B cell (primary cell): Measurements from ENCODE around the gene PTBP3. TPM values are rescaled to one million over a fixed set of nuclear protein-coding genes. Genes with fewer than 3 reads are reported as not detected.

Experiments used
- ATAC-seq: fragments of 200-7000 bp; cut with Tn5 transposase; one replicate; pipeline ENCODE4 v1.10.0; 2021; ENCODE audit warnings: low read depth, mild to moderate bottlenecking, moderate number of reproducible peaks, moderate library complexity
- CTCF ChIA-PET: fragments of 350-600 bp; sonication (Branson Sonifier 250); formaldehyde crosslinking; loops from one replicate; lab custom pipeline; 2021; ENCODE audit warnings: antibody characterized with exemption, inconsistent platforms; lab: Charles Lee
- POLR2A ChIA-PET: fragments of 350-600 bp; sonication (Branson Sonifier 250); formaldehyde crosslinking; loops from one replicate; lab custom pipeline; 2021; ENCODE audit warnings: antibody characterized with exemption; lab: Charles Lee
- DNase-seq: peaks from one replicate; pipeline ENCODE4 v3.0.0; 2013
- H2AFZ ChIP-seq: 2 replicates; pipeline ENCODE4 v1.6.1; 2012; ENCODE audit warnings: mild to moderate bottlenecking, low read depth, low read length; ENCODE audit not compliant: insufficient read depth, poor library complexity, severe bottlenecking
- H3K27ac ChIP-seq, 2 donors: 1 replicate in 1 of 2; 2 replicates in 1 of 2; pipeline ENCODE4 v1.5.1; 2012 to 2013; ENCODE audit warnings: low read length in 2 of 2, mild to moderate bottlenecking in 2 of 2, moderate library complexity in 1 of 2
- H3K27me3 ChIP-seq, 4 experiments: fragments of 200-600 bp in 1 of 4; sonication (generic) in 1 of 4; replicated peaks in 1 of 4; 1 replicate in 2 of 4; 2 replicates in 2 of 4; pipeline versions ENCODE4 v1.6.1 to v1.7.0; 2013 to 2016; ENCODE audit warnings: low read length in 3 of 4, mild to moderate bottlenecking in 2 of 4, mixed read lengths in 1 of 4, moderate library complexity in 1 of 4; ENCODE audit not compliant: insufficient read depth in 4 of 4, control insufficient read depth in 3 of 4; ENCODE audit errors: control extremely low read depth in 1 of 4
- H3K36me3 ChIP-seq, 2 experiments: replicated peaks in 1 of 2; 1 replicate in 1 of 2; 2 replicates in 1 of 2; pipeline versions ENCODE4 v1.6.1 to v1.7.1; 2013; ENCODE audit warnings: low read length in 1 of 2; ENCODE audit not compliant: insufficient read depth in 2 of 2, control insufficient read depth in 1 of 2; ENCODE audit errors: control extremely low read depth in 1 of 2, extremely low read depth in 1 of 2
- H3K4me1 ChIP-seq, 2 donors: fragments of 200-600 bp in 1 of 2; sonication (generic) in 1 of 2; 1 replicate in 1 of 2; 2 replicates in 1 of 2; pipeline versions ENCODE4 v1.5.1 to v1.6.1; 2013 to 2017; ENCODE audit warnings: low read length in 2 of 2; ENCODE audit not compliant: control insufficient read depth in 2 of 2, insufficient read depth in 2 of 2
- H3K4me2 ChIP-seq: replicated peaks from 2 replicates; pipeline ENCODE3; 2012; ENCODE audit warnings: mild to moderate bottlenecking, low read depth, low read length; ENCODE audit not compliant: poor library complexity, severe bottlenecking
- H3K4me3 ChIP-seq, 5 experiments: fragments of 200-600 bp in 1 of 5; sonication (generic) in 1 of 5; 1 replicate in 3 of 5; 2 replicates in 2 of 5; pipeline versions ENCODE4 v1.5.1 to v1.7.0; 2011 to 2016; ENCODE audit warnings: low read length in 4 of 5, mild to moderate bottlenecking in 4 of 5, low read depth in 2 of 5, control low read depth in 1 of 5, moderate library complexity in 1 of 5; ENCODE audit not compliant: insufficient read depth in 1 of 5; ENCODE audit errors: control extremely low read depth in 1 of 5, extremely low read depth in 1 of 5
- H3K79me2 ChIP-seq: fragments of 200-600 bp; sonication (generic); one replicate; pipeline ENCODE4 v1.6.0; 2016; ENCODE audit warnings: low read length; ENCODE audit not compliant: control insufficient read depth, insufficient read depth
- H3K9ac ChIP-seq: fragments of 200-600 bp; sonication (generic); 2 replicates; pipeline ENCODE4 v1.6.1; 2017; ENCODE audit warnings: mild to moderate bottlenecking, low read length, moderate library complexity
- H3K9me3 ChIP-seq, 3 donors: one replicate each; pipeline versions ENCODE4 v1.6.1 to v1.7.1; 2013; ENCODE audit warnings: low read length in 2 of 3; ENCODE audit not compliant: control insufficient read depth in 2 of 3, insufficient read depth in 1 of 3; ENCODE audit errors: control extremely low read depth in 1 of 3
- H4K20me1 ChIP-seq: 2 replicates; pipeline ENCODE4 v1.6.0; 2012; ENCODE audit warnings: mild to moderate bottlenecking, low read length; ENCODE audit not compliant: insufficient read depth, control insufficient read depth, poor library complexity, severe bottlenecking
- H3K27ac Mint-ChIP-seq: one replicate; pipeline ENCODE4 v1.8.0; 2021; ENCODE audit warnings: mixed read lengths
- H3K27me3 Mint-ChIP-seq: one replicate; pipeline ENCODE4 v1.8.0; 2021; ENCODE audit warnings: mixed read lengths
- H3K4me1 Mint-ChIP-seq: one replicate; pipeline ENCODE4 v1.8.0; 2021; ENCODE audit warnings: mixed read lengths
- H3K4me3 Mint-ChIP-seq: one replicate; pipeline ENCODE4 v1.8.0; 2021; ENCODE audit warnings: mixed read lengths
- H3K9me3 Mint-ChIP-seq: one replicate; pipeline ENCODE4 v1.8.0; 2022; ENCODE audit warnings: mixed read lengths; ENCODE audit not compliant: insufficient read depth
- CTCF ChIP-seq: fragments of 200-600 bp; IDR thresholded peaks from one replicate; pipeline ENCODE4 v1.8.0; 2022; ENCODE audit warnings: antibody characterized with exemption, mild to moderate bottlenecking
- EZH2 ChIP-seq: IDR thresholded peaks from 2 replicates; pipeline ENCODE4 v1.6.1; 2012; ENCODE audit warnings: borderline replicate concordance, low read depth, mild to moderate bottlenecking, moderate library complexity, low read length; ENCODE audit not compliant: insufficient read depth, poor library complexity, severe bottlenecking
- WGBS: methylation state at CpG from one replicate; pipeline ENCODE4 v1.1.5; 2013; ENCODE audit warnings: missing lambda C conversion rate; ENCODE audit not compliant: insufficient coverage; 5-methylcytosine and 5-hydroxymethylcytosine counted together
- intact Hi-C: fragments of 100-400 bp; cut with micrococcal nuclease; formaldehyde crosslinking; loops from one replicate; pipeline ENCODE4 v1.10.0; 2022
- polyA plus RNA-seq: library from polyadenylated mRNA; depleted of rRNA; stranded (reverse); fragments of >200 nt; gene quantifications from 2 replicates; pipeline ENCODE4 v1.2.3, GENCODE V29; 2012
- small RNA-seq: library from RNA; depleted of rRNA; stranded (forward); fragments of <200 nt; gene quantifications from one replicate; pipeline ENCODE3, GENCODE V24; 2012; ENCODE audit warnings: low replicate concordance, low read depth; ENCODE audit not compliant: insufficient read length
- total RNA-seq, 2 donors: library from RNA; stranded (reverse); fragments of 120-200 nt in 1 of 2; gene quantifications; 1 replicate in 1 of 2; 2 replicates in 1 of 2; pipeline versions ENCODE4 v1.2.3 to v1.2.4, GENCODE V29; 2013 to 2022

PTBP3 gene
- total and polyA plus RNA-seq, 2 donors (not counting 1 experiment from before 2014, with no cell fraction given), result 22.8 to 133 TPM

GRCh38 chr9:112169368-112169767, 164.1 kb downstream of the PTBP3 start:
- Histone ChIP-seq H3K4me2 (no peak overlapping the region), H3K9me3 (no peaks in the 10 kb centered on the region), H2AFZ (no peak overlapping the region), H3K27me3 (no peaks in the 10 kb centered on the region), H3K9ac (no peak overlapping the region), H3K36me3 (no peaks in the 10 kb centered on the region), H4K20me1 (no peaks in the 10 kb centered on the region), H3K27ac (no peak overlapping the region), H3K79me2 (peaks cover 41% of the 10 kb centered on the region), H3K4me1 (peaks cover 17% of the 10 kb centered on the region in 2 donors), H3K4me3 (no peak overlapping the region)
- Mint-ChIP-seq H3K9me3 (no peaks in the 10 kb centered on the region), H3K27me3 (no peaks in the 10 kb centered on the region), H3K27ac (no peak overlapping the region), H3K4me1 (peaks cover 52% of the 10 kb centered on the region), H3K4me3 (no peak overlapping the region)
- CTCF ChIA-PET, result no interaction called here
- TF ChIP-seq CTCF (no peak), EZH2 (no peak)
- ATAC-seq (no peak), DNase-seq (no peak)
- POLR2A ChIA-PET, result no interaction called here
- 60% methylated on average over 1 of the region's 6 CpGs for WGBS
- intact Hi-C loops, result no loop called here

GRCh38 chr9:112168197-112168596, 165.2 kb downstream of the PTBP3 start:
- Mint-ChIP-seq H3K27ac (no peak overlapping the region), H3K27me3 (no peaks in the 10 kb centered on the region), H3K9me3 (no peaks in the 10 kb centered on the region), H3K4me3 (no peak overlapping the region), H3K4me1 (peaks cover 42% of the 10 kb centered on the region)
- no peak for DNase-seq
- H3K4me3 ChIP-seq, result no peak overlapping the region
- H3K9me3 ChIP-seq, result no peaks in the 10 kb centered on the region
- 57% methylated on average over 1 of the region's 3 CpGs for WGBS
- TF ChIP-seq CTCF, result no peak
- no peak for TF ChIP-seq EZH2
- H3K27ac ChIP-seq, result no peak overlapping the region
- no peak for ATAC-seq
- no peak overlapping the region for H3K9ac ChIP-seq
- peaks cover 35% of the 10 kb centered on the region for H3K79me2 ChIP-seq
- H3K36me3 ChIP-seq, result no peaks in the 10 kb centered on the region
- POLR2A ChIA-PET, result interaction anchor here (0.6 kb wide), 1 partner anchor 71 kb away, joined by 9 read pairs; no protein-coding TSS in a partner anchor
- H4K20me1 ChIP-seq, result no peaks in the 10 kb centered on the region
- no peak overlapping the region for H3K4me2 ChIP-seq
- CTCF ChIA-PET, result no interaction called here
- no peak overlapping the region for H2AFZ ChIP-seq
- no peaks in the 10 kb centered on the region for H3K27me3 ChIP-seq
- intact Hi-C loops, result no loop called here
- peaks cover 8 to 10% of the 10 kb centered on the region in 2 donors for H3K4me1 ChIP-seq

Small RNAs within 50 kb of the gene (small RNA-seq; reads per million reads assigned to genes)
- gene RF00019 (not detected), gene RN7SL430P (not detected), gene RN7SL57P (not detected), gene RNA5SP295 (not detected)

Other genes starting within 250 kb of the PTBP3 start
- gene SUSD1, start 158.3 kb downstream of the PTBP3 start, total RNA-seq, result 5.7 and 7.5 TPM in 2 replicates
- 7.5 and 8.9 TPM in 2 replicates for gene SUSD1, start 158.3 kb downstream of the PTBP3 start, polyA plus RNA-seq
- 11.7 and 12.8 TPM in 2 replicates for gene HSDL2, start 46.5 kb upstream of the PTBP3 start, total RNA-seq
- 5.2 and 5.8 TPM in 2 replicates for gene HSDL2, start 46.5 kb upstream of the PTBP3 start, polyA plus RNA-seq
- 15.3 and 17.2 TPM in 2 replicates for gene KIAA1958, start 153.2 kb upstream of the PTBP3 start, total RNA-seq
- gene KIAA1958, start 153.2 kb upstream of the PTBP3 start, polyA plus RNA-seq, result 2.4 and 2.6 TPM in 2 replicates